ENCODE measurements around the gene FLT3.

- TF ChIP-seq CTCF (IDR thresholded peaks at IDR 0.05; ENCODE audit: low read depth, low read length), result no peak
- no peak for TF ChIP-seq EZH2phosphoT487 (IDR thresholded peaks at IDR 0.05; ENCODE audit: low read depth)
Observed at GRCh38 chr13:27975564-27976361, 124.6 kb downstream of the FLT3 start.

All from OCI-LY3 (cell line).